ENCODE results near the gene WDR5B.
"Not testable (repeated sequence)": the region's sequence is repeated elsewhere in the genome, so short reads cannot be mapped to it uniquely, and the experiment has no call there.

The WDR5B gene

GRCh38 chr3:122457706-122458105, 41.8 kb upstream of the WDR5B start:
- Histone ChIP-seq H3K4me3 (no peak overlapping the region), H3K9me3 (no peaks in the 10 kb centered on the region), H3K36me3 (peaks cover 34 to 79% (median 38%) of the 10 kb centered on the region in 3 donors), H3K27ac (no peak overlapping the region), H3K4me1 (no peaks in the 10 kb centered on the region), H3K27me3 (no peaks in the 10 kb centered on the region)
- no peak for DNase-seq
- intact Hi-C loops (cut with DNase I; ENCODE audit: low total_unique reads): no loop called here
- no peak for TF ChIP-seq CTCF (IDR thresholded peaks at IDR 0.05)

DNA sequence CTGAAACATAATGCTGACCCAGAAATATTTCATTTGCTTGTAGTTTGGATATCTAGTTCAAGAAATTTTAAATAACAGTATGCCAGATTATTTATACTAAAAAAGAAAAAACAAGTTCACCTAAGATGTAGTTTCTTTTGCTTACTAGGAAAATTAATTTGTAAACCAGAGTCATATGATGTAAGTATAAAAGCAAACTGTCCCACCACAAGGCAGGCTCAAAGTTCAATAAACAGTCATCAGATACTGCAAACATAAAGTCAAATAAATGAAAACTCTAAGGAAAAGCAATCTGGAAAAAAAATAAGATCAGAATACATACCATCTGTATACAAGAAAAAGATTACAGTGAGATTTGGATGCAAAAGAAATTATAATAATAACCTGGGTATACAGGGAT, 40.2 kb upstream of the WDR5B start:
- Histone ChIP-seq H3K27me3 (no peaks in the 10 kb centered on the region), H3K9me3 (no peaks in the 10 kb centered on the region), H3K27ac (no peak overlapping the region), H3K36me3 (peaks cover 40 to 86% (median 43%) of the 10 kb centered on the region in 3 donors), H3K4me1 (no peaks in the 10 kb centered on the region), H3K4me3 (no peak overlapping the region)
- no peak for TF ChIP-seq CTCF (IDR thresholded peaks at IDR 0.05)
- no peak for DNase-seq
- intact Hi-C loops (cut with DNase I; ENCODE audit: low total_unique reads): no loop called here

DNA sequence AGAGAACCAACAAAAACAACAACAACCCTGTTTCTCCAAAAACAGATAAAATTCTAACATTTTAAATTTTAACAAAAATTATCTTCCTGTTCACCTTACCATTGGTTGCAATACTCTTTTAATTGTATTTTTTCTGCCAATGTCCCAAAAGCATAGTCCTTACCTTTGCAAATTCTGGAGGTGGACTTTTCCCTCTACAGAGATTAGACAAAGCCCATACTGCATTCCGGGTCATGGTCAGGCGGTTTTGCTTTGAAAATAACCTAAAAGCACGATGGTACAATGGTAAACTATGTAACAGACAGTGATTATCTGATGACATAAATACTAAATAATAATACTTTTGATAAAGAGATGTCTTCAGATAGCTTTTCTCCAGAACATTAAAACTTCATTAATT, 35.5 kb upstream of the WDR5B start:
- no peak for DNase-seq
- no peak overlapping the region for H3K27ac ChIP-seq
- no peaks in the 10 kb centered on the region for H3K9me3 ChIP-seq
- H3K36me3 ChIP-seq: peaks cover 46 to 77% (median 48%) of the 10 kb centered on the region in 3 donors
- H3K27me3 ChIP-seq: no peaks in the 10 kb centered on the region
- no peak overlapping the region for H3K4me3 ChIP-seq
- intact Hi-C loops (cut with DNase I; ENCODE audit: low total_unique reads): no loop called here
- TF ChIP-seq CTCF (IDR thresholded peaks at IDR 0.05): no peak
- no peaks in the 10 kb centered on the region for H3K4me1 ChIP-seq

DNA sequence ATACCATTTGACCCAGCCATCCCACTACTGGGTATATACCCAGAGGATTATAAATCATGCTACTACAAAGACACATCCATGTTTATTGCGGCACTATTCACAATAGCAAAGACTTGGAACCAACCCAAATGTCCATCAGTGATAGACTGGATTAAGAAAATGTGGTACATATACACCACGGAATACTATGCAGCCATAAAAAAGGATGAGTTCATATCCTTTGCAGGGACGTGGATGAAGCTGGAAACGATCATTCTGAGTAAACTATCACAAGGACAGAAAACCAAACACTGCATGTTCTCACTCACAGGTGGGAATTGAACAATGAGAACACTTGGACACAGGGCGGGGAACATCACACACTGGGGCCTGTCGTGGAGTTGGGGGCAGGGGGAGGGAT, 32.4 kb upstream of the WDR5B start:
- H3K36me3 ChIP-seq: peaks cover 54 to 72% (median 66%) of the 10 kb centered on the region in 3 donors
- H3K27me3 ChIP-seq; H3K4me1 ChIP-seq; DNase-seq; H3K9me3 ChIP-seq; intact Hi-C loops (cut with DNase I; ENCODE audit: low total_unique reads); H3K27ac ChIP-seq; H3K4me3 ChIP-seq: not testable (repeated sequence)

DNA sequence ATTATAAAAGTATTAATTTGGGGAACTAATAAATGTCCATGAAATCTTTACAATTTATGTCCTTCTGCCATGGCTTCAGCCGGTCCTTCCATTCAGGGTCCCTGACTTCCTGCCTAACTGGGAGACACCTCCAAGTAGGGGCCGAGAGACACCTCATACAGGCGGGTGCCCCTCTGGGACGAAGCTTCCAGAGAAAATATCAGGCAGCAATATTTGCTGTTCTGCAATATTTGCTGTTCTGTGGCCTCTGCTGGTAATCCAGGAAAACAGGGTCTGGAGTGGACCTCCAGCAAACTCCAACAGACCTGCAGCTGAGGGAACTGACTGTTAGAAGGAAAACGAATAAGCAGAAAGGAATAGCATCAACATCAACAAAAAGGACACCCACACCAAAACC, 28.6 kb upstream of the WDR5B start:
- H3K27me3 ChIP-seq; H3K4me1 ChIP-seq; DNase-seq; H3K9me3 ChIP-seq; intact Hi-C loops (cut with DNase I; ENCODE audit: low total_unique reads); H3K4me3 ChIP-seq; H3K27ac ChIP-seq: not testable (repeated sequence)
- H3K36me3 ChIP-seq: peaks cover 51 to 73% (median 61%) of the 10 kb centered on the region in 3 donors

DNA sequence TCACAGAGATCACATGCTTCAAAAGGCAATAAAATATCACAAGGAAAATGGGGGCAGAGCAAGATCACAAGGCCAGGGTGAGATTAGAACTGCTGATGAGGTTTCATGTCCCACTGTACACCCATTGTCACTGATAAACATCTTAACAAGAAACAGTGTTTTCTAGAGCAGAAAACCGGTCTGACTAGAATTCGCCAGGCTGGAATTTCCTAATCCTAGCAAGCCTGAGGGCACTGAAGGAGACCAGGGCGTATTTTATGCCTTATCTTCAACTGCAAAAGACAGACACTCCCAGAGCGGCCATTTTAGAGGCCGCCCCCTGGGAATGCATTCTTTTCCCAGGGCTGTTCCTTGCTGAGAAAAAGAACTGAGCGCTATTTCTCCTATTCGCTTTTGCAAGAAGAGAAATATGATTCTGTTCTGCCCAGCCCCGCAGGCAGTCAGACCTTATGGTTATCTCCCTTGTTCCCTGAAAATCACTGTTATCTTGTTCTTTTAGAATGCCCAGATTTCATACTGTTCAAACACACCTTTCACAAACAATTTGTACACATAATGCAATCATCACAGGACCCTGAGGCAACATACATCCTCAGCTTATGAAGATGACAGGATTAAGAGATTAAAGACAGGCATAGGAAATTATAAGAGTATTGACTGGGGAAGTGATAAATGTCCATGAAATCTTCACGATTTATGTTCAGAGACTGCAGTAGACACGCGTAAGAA, 28.1 kb upstream of the WDR5B start:
- H3K4me3 ChIP-seq; DNase-seq; H3K9me3 ChIP-seq; intact Hi-C loops (cut with DNase I; ENCODE audit: low total_unique reads); H3K27ac ChIP-seq; H3K4me1 ChIP-seq; H3K27me3 ChIP-seq: not testable (repeated sequence)
- H3K36me3 ChIP-seq: peaks cover 51 to 73% (median 62%) of the 10 kb centered on the region in 3 donors

DNA sequence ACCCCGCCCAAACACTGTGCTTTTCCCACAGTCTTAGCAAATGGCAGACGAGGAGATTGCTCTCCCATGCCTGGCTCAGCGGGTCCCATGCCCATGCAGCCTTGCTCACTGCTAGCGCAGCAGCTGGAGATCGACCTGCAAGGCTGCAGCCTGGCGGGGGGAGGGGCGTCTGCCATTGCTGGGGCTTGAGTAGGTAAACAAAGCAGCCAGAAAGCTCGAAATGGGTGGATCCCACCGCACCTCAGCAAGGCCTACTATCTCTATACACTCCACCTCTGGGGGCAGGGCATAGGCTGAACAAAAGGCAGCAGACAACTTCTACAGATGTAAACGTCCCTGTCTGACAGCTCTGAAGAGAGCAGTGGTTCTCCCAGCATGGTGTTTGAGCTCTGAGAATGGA, 27.2 kb upstream of the WDR5B start:
- Histone ChIP-seq H3K27me3 (no peaks in the 10 kb centered on the region), H3K9me3 (no peaks in the 10 kb centered on the region), H3K4me1 (no peaks in the 10 kb centered on the region), H3K4me3 (no peak overlapping the region), H3K36me3 (peaks cover 51 to 73% (median 63%) of the 10 kb centered on the region in 3 donors), H3K27ac (no peak overlapping the region)
- no peak for DNase-seq
- intact Hi-C loops (cut with DNase I; ENCODE audit: low total_unique reads): no loop called here
- no peak for TF ChIP-seq CTCF (IDR thresholded peaks at IDR 0.05)

Data from tibial artery (tissue), 4 donors.